Measurements from ENCODE around the gene BRMS1. TPM values are rescaled to one million over a fixed set of nuclear protein-coding genes. Genes with fewer than 3 reads are reported as not detected.

BRMS1 gene
- total RNA-seq, 4 donors from 2014 or later = 45.7 to 60.3 (median 57.3) TPM

GRCh38 chr11:66326261-66327111, 18.4 kb downstream of the BRMS1 start:
- TF ChIP-seq EP300 (IDR thresholded peaks at IDR 0.05) = no peak
- no peak for TF ChIP-seq POLR2AphosphoS5 (IDR thresholded peaks at IDR 0.05)
- TF ChIP-seq POLR2A (IDR thresholded peaks at IDR 0.05) = no peak
- TF ChIP-seq CTCF (IDR thresholded peaks at IDR 0.05) = no peak
- no peaks in the 10 kb centered on the region for H3K27me3 ChIP-seq
- H3K4me1 ChIP-seq = peaks cover 61% of the 10 kb centered on the region
- DNase-seq (ENCODE audit: low spot score in 2 of 2) = peak in 1 of 2 donors; percentile 77
- H3K27ac ChIP-seq = peak overlapping the region; percentile 74
- H3K9me3 ChIP-seq = no peaks in the 10 kb centered on the region
- 41% methylated on average over 5 of the region's 21 CpGs for WGBS
- no peak overlapping the region for H3K4me3 ChIP-seq
- H3K36me3 ChIP-seq = peaks cover under 1% of the 10 kb centered on the region

GRCh38 chr11:66325263-66325671, 19.6 kb downstream of the BRMS1 start:
- no peak for DNase-seq (ENCODE audit: low spot score in 2 of 2)
- no peaks in the 10 kb centered on the region for H3K36me3 ChIP-seq
- H3K4me1 ChIP-seq = peaks cover 63% of the 10 kb centered on the region
- TF ChIP-seq CTCF (IDR thresholded peaks at IDR 0.05) = no peak
- no peak for TF ChIP-seq POLR2AphosphoS5 (IDR thresholded peaks at IDR 0.05)
- no peak for TF ChIP-seq POLR2A (IDR thresholded peaks at IDR 0.05)
- TF ChIP-seq EP300 (IDR thresholded peaks at IDR 0.05) = no peak
- H3K27ac ChIP-seq = no peak overlapping the region
- 66% methylated on average over 6 of the region's 8 CpGs for WGBS
- H3K4me3 ChIP-seq = no peak overlapping the region
- H3K9me3 ChIP-seq = no peaks in the 10 kb centered on the region
- H3K27me3 ChIP-seq = no peaks in the 10 kb centered on the region

- no peaks in the 10 kb centered on the region for H3K36me3 ChIP-seq
- no peak for DNase-seq (ENCODE audit: low spot score in 2 of 2)
- TF ChIP-seq EP300 (IDR thresholded peaks at IDR 0.05) (no peak), POLR2A (IDR thresholded peaks at IDR 0.05) (no peak), POLR2AphosphoS5 (IDR thresholded peaks at IDR 0.05) (no peak), CTCF (IDR thresholded peaks at IDR 0.05) (no peak)
- H3K4me1 ChIP-seq = peaks cover 63% of the 10 kb centered on the region
- H3K27ac ChIP-seq = peak overlapping the region; percentile 20
- H3K9me3 ChIP-seq = no peaks in the 10 kb centered on the region
- H3K27me3 ChIP-seq = no peaks in the 10 kb centered on the region
- no peak overlapping the region for H3K4me3 ChIP-seq
- WGBS = 41% methylated on average over 10 of the region's 10 CpGs
Observed at GRCh38 chr11:66324664-66325063, 20.2 kb downstream of the BRMS1 start.

GRCh38 chr11:66323684-66324083, 21.2 kb downstream of the BRMS1 start:
- no peak overlapping the region for H3K27ac ChIP-seq
- 96% methylated on average over 1 of the region's 1 CpG for WGBS
- TF ChIP-seq POLR2A (IDR thresholded peaks at IDR 0.05) (no peak), EP300 (IDR thresholded peaks at IDR 0.05) (no peak), POLR2AphosphoS5 (IDR thresholded peaks at IDR 0.05) (no peak), CTCF (IDR thresholded peaks at IDR 0.05) (no peak)
- H3K4me1 ChIP-seq = peaks cover 65% of the 10 kb centered on the region
- no peak for DNase-seq (ENCODE audit: low spot score in 2 of 2)
- H3K9me3 ChIP-seq = no peaks in the 10 kb centered on the region
- no peaks in the 10 kb centered on the region for H3K36me3 ChIP-seq
- H3K4me3 ChIP-seq = no peak overlapping the region
- H3K27me3 ChIP-seq = no peaks in the 10 kb centered on the region

- WGBS = 49% methylated on average over 11 of the region's 11 CpGs
- no peak for TF ChIP-seq CTCF (IDR thresholded peaks at IDR 0.05)
- peak in 1 of 3 donors; percentile 8 for TF ChIP-seq POLR2AphosphoS5 (IDR thresholded peaks at IDR 0.05)
- Histone ChIP-seq H3K27ac (peak overlapping the region; percentile 36), H3K36me3 (no peaks in the 10 kb centered on the region), H3K27me3 (no peaks in the 10 kb centered on the region), H3K9me3 (no peaks in the 10 kb centered on the region), H3K4me1 (peaks cover 65% of the 10 kb centered on the region), H3K4me3 (no peak overlapping the region)
- peak; percentile 84 to 88 for DNase-seq (ENCODE audit: low spot score in 2 of 2)
Observed at GRCh38 chr11:66322732-66323427, 22.0 kb downstream of the BRMS1 start.
